K562 (cell line): ENCODE measurements around the gene RALGPS1. TPM values are rescaled to one million over a fixed set of nuclear protein-coding genes. Genes with fewer than 3 reads are reported as not detected.

Experiments
- ARID2 ChIP-seq: fragments of 450-650 bp; IDR thresholded peaks from 2 replicates; pipeline ENCODE4 v1.6.1; 2017; ENCODE audit warnings: antibody characterized with exemption, mild to moderate bottlenecking
- CTBP1 ChIP-seq: fragments of 450-650 bp; IDR thresholded peaks from 2 replicates; pipeline ENCODE4 v1.6.1; 2016; ENCODE audit warnings: borderline replicate concordance
- ELF4 ChIP-seq: fragments of 450-650 bp; formaldehyde crosslinking; IDR thresholded peaks from 2 replicates; pipeline ENCODE4 v1.4.0; 2022; ENCODE audit warnings: missing genetic modification characterization
- FOXJ2 ChIP-seq: fragments of 200-800 bp; sonication (Bioruptor generic); IDR thresholded peaks from 2 replicates; pipeline ENCODE4 v1.6.1; 2016; ENCODE audit warnings: missing genetic modification characterization, missing compliant biosample characterization
- KLF1 ChIP-seq: fragments of 450-650 bp; IDR thresholded peaks from 2 replicates; pipeline ENCODE4 v1.6.1; 2016; ENCODE audit warnings: missing genetic modification characterization, missing compliant biosample characterization
- MBD1 ChIP-seq: fragments of 250-450 bp; sonication (Bioruptor Pico); IDR thresholded peaks from 2 replicates; pipeline ENCODE4 v1.8.0; 2022; ENCODE audit warnings: inconsistent platforms
- RBFOX2 ChIP-seq: fragments of 200-400 bp; formaldehyde crosslinking; IDR thresholded peaks from 2 replicates; pipeline ENCODE4 v1.6.1; 2017; ENCODE audit warnings: low read depth, mild to moderate bottlenecking, low read length, moderate library complexity
- TAF7 ChIP-seq: fragments of 450-650 bp; IDR thresholded peaks from 2 replicates; pipeline ENCODE4 v1.6.1; 2016; ENCODE audit warnings: missing genetic modification characterization, missing compliant biosample characterization
- TCF3 ChIP-seq: sonication (generic); formaldehyde crosslinking; IDR thresholded peaks from 2 replicates; pipeline ENCODE4 v1.4.0; 2020; ENCODE audit warnings: mild to moderate bottlenecking, missing genetic modification reagents
- TOE1 ChIP-seq, 2 experiments: fragments of 450-650 bp in 1 of 2; sonication (generic) in 1 of 2; formaldehyde crosslinking in 1 of 2; IDR thresholded peaks; 2 replicates each; pipeline versions ENCODE4 v1.7.1 to v1.8.0; 2016 to 2022; ENCODE audit warnings: borderline replicate concordance in 2 of 2, mild to moderate bottlenecking in 2 of 2, antibody characterized with exemption in 1 of 2, inconsistent platforms in 1 of 2, low read depth in 1 of 2, missing genetic modification reagents in 1 of 2, moderate library complexity in 1 of 2
- ZBTB1 ChIP-seq: sonication (generic); formaldehyde crosslinking; IDR thresholded peaks from 2 replicates; pipeline ENCODE4 v1.8.1; 2023; ENCODE audit warnings: missing genetic modification reagents, low read depth, mild to moderate bottlenecking, borderline replicate concordance
- ZBTB7A ChIP-seq: IDR thresholded peaks from 2 replicates; pipeline ENCODE4 v1.6.1; 2011; ENCODE audit warnings: low read depth, mild to moderate bottlenecking, low read length, moderate library complexity, borderline replicate concordance; ENCODE audit not compliant: control insufficient read depth
- ZNF253 ChIP-seq: fragments of 250-450 bp; sonication (Bioruptor Pico); conservative IDR thresholded peaks from 2 replicates; pipeline ENCODE4 v1.6.1; 2021; ENCODE audit warnings: mild to moderate bottlenecking
- ZNF318 ChIP-seq, 2 experiments: fragments of 450-650 bp; IDR thresholded peaks; 2 replicates each; pipeline ENCODE4 v1.6.1; 2016; ENCODE audit warnings: mild to moderate bottlenecking in 2 of 2, borderline replicate concordance in 1 of 2, low read depth in 1 of 2, moderate library complexity in 1 of 2
- ZNF449 ChIP-seq: fragments of 250-450 bp; sonication (Bioruptor Pico); IDR thresholded peaks from 2 replicates; pipeline ENCODE4 v1.8.0; 2022; ENCODE audit warnings: moderate library complexity, mild to moderate bottlenecking, inconsistent platforms
- ZNF696 ChIP-seq: fragments of 250-450 bp; sonication (Bioruptor Pico); conservative IDR thresholded peaks from 2 replicates; pipeline ENCODE4 v1.4.0; 2020; ENCODE audit warnings: mild to moderate bottlenecking, moderate library complexity
- polyA plus RNA-seq, 8 experiments: library from polyadenylated mRNA; depleted of rRNA in 4 of 8; stranded (reverse) in 5 of 8; unstranded in 3 of 8; fragments of >200 nt; fragmentation: Nextera tagmentation in 2 of 8; fragmentation: Illumina TruSeq in 1 of 8; extraction: Ambion mirVana in 2 of 8; extraction: Trizol in 1 of 8; gene quantifications; 2 replicates each; pipeline versions ENCODE4 v1.2.1 to v1.2.3, GENCODE V29; 2011 to 2014; ENCODE audit warnings: inconsistent platforms in 1 of 8, missing spikeins in 1 of 8
- total RNA-seq, 7 experiments: library from RNA; depleted of rRNA in 6 of 7; stranded (reverse); fragments of >200 nt in 6 of 7; fragmentation: Illumina TruSeq in 2 of 7; extraction: Trizol in 2 of 7; gene quantifications; 2 replicates each; pipeline versions ENCODE4 v1.2.1 to v1.2.3, GENCODE V29; 2011 to 2021; ENCODE audit warnings: low replicate concordance in 1 of 7

Gene RALGPS1
- total and polyA plus RNA-seq, 9 of the 15 experiments (the other 6 are each of a cell fraction or from before 2014, with no cell fraction given) = 0.04 to 2.6 (median 1.5) TPM

- no peak for TF ChIP-seq ELF4
- peak; percentile 91 for TF ChIP-seq ZBTB1 (CRISPR knock-in tag)
- no peak for TF ChIP-seq RBFOX2
- no peak for TF ChIP-seq TOE1 (IDR thresholded peaks at IDR 0.05; ENCODE audit: borderline replicate concordance)
- TF ChIP-seq TOE1 (CRISPR knock-in tag; IDR thresholded peaks at IDR 0.05; ENCODE audit: borderline replicate concordance, low read depth) = no peak
- TF ChIP-seq TCF3 (CRISPR knock-in tag) = peak; percentile 38
- TF ChIP-seq FOXJ2 (tag) = no peak
- TF ChIP-seq TAF7 = no peak
- no peak for TF ChIP-seq ZNF253
- TF ChIP-seq KLF1 (tag) = 0 out of 2 replicates have a peak, but pooled peaks have one; percentile 20
- peak; percentile 48; the same call in 1 of the 2 replicates for TF ChIP-seq CTBP1
- no peak for TF ChIP-seq ZNF318 (IDR thresholded peaks at IDR 0.05; ENCODE audit: borderline replicate concordance in 1 of 2, low read depth in 1 of 2)
- no peak for TF ChIP-seq ARID2
- TF ChIP-seq MBD1 (CRISPR knock-in tag) = no peak
- TF ChIP-seq ZNF696 (CRISPR knock-in tag) = no peak
- TF ChIP-seq ZNF449 = no peak
- TF ChIP-seq ZBTB7A = no peak
Observed at GRCh38 chr9:126985870-126986498, 71.4 kb downstream of the RALGPS1 start (continued).
